IPS-15b (cell line): Measurements from ENCODE around the gene KCNK1.

Experiments
- H3K27me3 ChIP-seq: one replicate; pipeline ENCODE4 v1.6.1; 2013; ENCODE audit warnings: low read length; ENCODE audit not compliant: control insufficient read depth, insufficient read depth
- H3K36me3 ChIP-seq: one replicate; pipeline ENCODE4 v1.6.1; 2013; ENCODE audit warnings: low read length; ENCODE audit not compliant: control insufficient read depth, insufficient read depth
- H3K4me1 ChIP-seq: one replicate; pipeline ENCODE4 v1.6.1; 2013; ENCODE audit warnings: mild to moderate bottlenecking, low read length; ENCODE audit not compliant: control insufficient read depth, insufficient read depth
- H3K4me3 ChIP-seq: one replicate; pipeline ENCODE4 v1.5.1; 2013; ENCODE audit warnings: low read depth, low read length
- H3K9ac ChIP-seq: one replicate; pipeline ENCODE4 v1.6.1; 2013; ENCODE audit warnings: low read depth, mild to moderate bottlenecking, low read length
- H3K9me3 ChIP-seq: one replicate; pipeline ENCODE4 v1.6.1; 2013; ENCODE audit warnings: mild to moderate bottlenecking, low read length; ENCODE audit not compliant: control insufficient read depth, insufficient read depth

KCNK1 gene

GRCh38 chr1:233613252-233614172 lies at the start of gene KCNK1:
Gene KCNK1, plus strand, starts transcription at chr1:233614106. Its CDS starts 66 bp downstream, at chr1:233614172.
- Histone ChIP-seq H3K27me3 (peaks cover 12% of the 10 kb centered on the region), H3K4me3 (peak within 1 kb of the TSS; percentile 82), H3K4me1 (no peaks in the 10 kb centered on the region), H3K9me3 (no peaks in the 10 kb centered on the region), H3K36me3 (no peaks in the 10 kb centered on the region), H3K9ac (peak within 1 kb of the TSS; percentile 26)

GRCh38 chr1:233565313-233565712 lies 48.6 kb upstream of the KCNK1 start:
- H3K9me3 ChIP-seq, result no peaks in the 10 kb centered on the region
- H3K4me3 ChIP-seq, result no peak overlapping the region
- H3K36me3 ChIP-seq, result no peaks in the 10 kb centered on the region
- H3K4me1 ChIP-seq, result no peaks in the 10 kb centered on the region
- no peaks in the 10 kb centered on the region for H3K27me3 ChIP-seq
- no peak overlapping the region for H3K9ac ChIP-seq

GRCh38 chr1:233566886-233567285 lies 47.0 kb upstream of the KCNK1 start:
- no peaks in the 10 kb centered on the region for H3K4me1 ChIP-seq
- H3K4me3 ChIP-seq, result no peak overlapping the region
- no peaks in the 10 kb centered on the region for H3K27me3 ChIP-seq
- no peaks in the 10 kb centered on the region for H3K36me3 ChIP-seq
- H3K9me3 ChIP-seq, result no peaks in the 10 kb centered on the region
- H3K9ac ChIP-seq, result no peak overlapping the region

- Histone ChIP-seq H3K4me1 (no peaks in the 10 kb centered on the region), H3K4me3 (no peak overlapping the region), H3K9me3 (no peaks in the 10 kb centered on the region), H3K36me3 (no peaks in the 10 kb centered on the region), H3K27me3 (no peaks in the 10 kb centered on the region), H3K9ac (no peak overlapping the region)
Observed at GRCh38 chr1:233569636-233570035, 44.3 kb upstream of the KCNK1 start.

- Histone ChIP-seq H3K9me3 (no peaks in the 10 kb centered on the region), H3K36me3 (no peaks in the 10 kb centered on the region), H3K4me1 (no peaks in the 10 kb centered on the region), H3K4me3 (no peak overlapping the region), H3K9ac (no peak overlapping the region), H3K27me3 (no peaks in the 10 kb centered on the region)
Observed at GRCh38 chr1:233570216-233570615, 43.7 kb upstream of the KCNK1 start.

- Histone ChIP-seq H3K4me1 (no peaks in the 10 kb centered on the region), H3K36me3 (no peaks in the 10 kb centered on the region), H3K9me3 (no peaks in the 10 kb centered on the region), H3K27me3 (no peaks in the 10 kb centered on the region), H3K9ac (no peak overlapping the region), H3K4me3 (no peak overlapping the region)
Observed at GRCh38 chr1:233570706-233571105, 43.2 kb upstream of the KCNK1 start.

- Histone ChIP-seq H3K36me3 (no peaks in the 10 kb centered on the region), H3K4me3 (no peak overlapping the region), H3K9me3 (no peaks in the 10 kb centered on the region), H3K4me1 (no peaks in the 10 kb centered on the region), H3K27me3 (no peaks in the 10 kb centered on the region), H3K9ac (no peak overlapping the region)
Observed at GRCh38 chr1:233572896-233573295, 41.0 kb upstream of the KCNK1 start.

GRCh38 chr1:233575450-233575849 lies 38.5 kb upstream of the KCNK1 start:
- no peaks in the 10 kb centered on the region for H3K36me3 ChIP-seq
- H3K9me3 ChIP-seq, result no peaks in the 10 kb centered on the region
- no peaks in the 10 kb centered on the region for H3K4me1 ChIP-seq
- no peaks in the 10 kb centered on the region for H3K27me3 ChIP-seq
- no peak overlapping the region for H3K9ac ChIP-seq
- H3K4me3 ChIP-seq, result no peak overlapping the region

GRCh38 chr1:233582439-233582838 lies 31.5 kb upstream of the KCNK1 start:
- H3K27me3 ChIP-seq, result peaks cover 10% of the 10 kb centered on the region

GRCh38 chr1:233584376-233584775 lies 29.5 kb upstream of the KCNK1 start:
- H3K36me3 ChIP-seq, result no peaks in the 10 kb centered on the region
- no peak overlapping the region for H3K4me3 ChIP-seq
- H3K9ac ChIP-seq, result no peak overlapping the region
- no peaks in the 10 kb centered on the region for H3K9me3 ChIP-seq
- peaks cover 13% of the 10 kb centered on the region for H3K27me3 ChIP-seq
- H3K4me1 ChIP-seq, result peaks cover 2% of the 10 kb centered on the region

More at GRCh38 chr1:233582439-233582838, 31.5 kb upstream of the KCNK1 start:
- Histone ChIP-seq H3K9ac (no peak overlapping the region), H3K9me3 (no peaks in the 10 kb centered on the region), H3K4me3 (no peak overlapping the region), H3K4me1 (no peaks in the 10 kb centered on the region), H3K36me3 (no peaks in the 10 kb centered on the region)

GRCh38 chr1:233584931-233585330 lies 29.0 kb upstream of the KCNK1 start:
- no peaks in the 10 kb centered on the region for H3K9me3 ChIP-seq
- no peaks in the 10 kb centered on the region for H3K36me3 ChIP-seq
- peaks cover 2% of the 10 kb centered on the region for H3K4me1 ChIP-seq
- no peak overlapping the region for H3K4me3 ChIP-seq
- H3K9ac ChIP-seq, result no peak overlapping the region
- H3K27me3 ChIP-seq, result peaks cover 13% of the 10 kb centered on the region

GRCh38 chr1:233586301-233586700 lies 27.6 kb upstream of the KCNK1 start:
- Histone ChIP-seq H3K4me1 (peaks cover 2% of the 10 kb centered on the region), H3K36me3 (no peaks in the 10 kb centered on the region), H3K9ac (no peak overlapping the region), H3K4me3 (no peak overlapping the region), H3K9me3 (no peaks in the 10 kb centered on the region), H3K27me3 (peaks cover 13% of the 10 kb centered on the region)
